HTERT RPE-1 (cell line): ENCODE measurements around the gene PLS1.
"Not testable (repeated sequence)": the region's sequence is repeated elsewhere in the genome, so short reads cannot be mapped to it uniquely, and the experiment has no call there.

Experiments used
- in situ Hi-C: fragments of 300-500 bp; cut with MboI; formaldehyde crosslinking; loops from 4 replicates; pipeline ENCODE4 v1.14.3; 2020; ENCODE audit warnings: low sequenced_read_pairs

The PLS1 gene

GRCh38 chr3:142595141-142595540, 1.1 kb upstream of the PLS1 start:
- in situ Hi-C loops: no loop called here

- in situ Hi-C loops: no loop called here
Measured at GRCh38 chr3:142595581-142595950, 627 bp upstream of the PLS1 start.

- in situ Hi-C loops: no loop called here
Measured at GRCh38 chr3:142596726-142597088, 514 bp downstream of the PLS1 start.

- in situ Hi-C loops: no loop called here
Measured at GRCh38 chr3:142597906-142598305, 1.7 kb downstream of the PLS1 start.

GRCh38 chr3:142601713-142602112, 5.5 kb downstream of the PLS1 start:
- in situ Hi-C loops: no loop called here

- in situ Hi-C loops: no loop called here
Measured at GRCh38 chr3:142602619-142603385, 6.6 kb downstream of the PLS1 start.

- in situ Hi-C loops: not testable (repeated sequence)
Measured at GRCh38 chr3:142603386-142603705, 7.2 kb downstream of the PLS1 start.

GRCh38 chr3:142604940-142605339, 8.7 kb downstream of the PLS1 start:
- in situ Hi-C loops: no loop called here

- in situ Hi-C loops: no loop called here
Measured at GRCh38 chr3:142608631-142609030, 12.4 kb downstream of the PLS1 start.

- in situ Hi-C loops: no loop called here
Measured at GRCh38 chr3:142609136-142609535, 12.9 kb downstream of the PLS1 start.

GRCh38 chr3:142611206-142611605, 15.0 kb downstream of the PLS1 start:
- in situ Hi-C loops: no loop called here

- in situ Hi-C loops: no loop called here
Measured at GRCh38 chr3:142613491-142613890, 17.3 kb downstream of the PLS1 start.

GRCh38 chr3:142614059-142614626, 17.9 kb downstream of the PLS1 start:
- in situ Hi-C loops: no loop called here

- in situ Hi-C loops: no loop called here
Measured at GRCh38 chr3:142615171-142615570, 19.0 kb downstream of the PLS1 start.

GRCh38 chr3:142618917-142619461, 22.8 kb downstream of the PLS1 start:
- in situ Hi-C loops: no loop called here

- in situ Hi-C loops: no loop called here
Measured at GRCh38 chr3:142622405-142622804, 26.2 kb downstream of the PLS1 start.

- in situ Hi-C loops: no loop called here
Measured at GRCh38 chr3:142623194-142623593, 27.0 kb downstream of the PLS1 start.

GRCh38 chr3:142624341-142625152, 28.4 kb downstream of the PLS1 start:
- in situ Hi-C loops: no loop called here

- in situ Hi-C loops: no loop called here
Measured at GRCh38 chr3:142625153-142625440, 28.9 kb downstream of the PLS1 start.

- in situ Hi-C loops: no loop called here
Measured at GRCh38 chr3:142626971-142627370, 30.8 kb downstream of the PLS1 start.

GRCh38 chr3:142628801-142629200, 32.6 kb downstream of the PLS1 start:
- in situ Hi-C loops: no loop called here

GRCh38 chr3:142633073-142633472, 36.9 kb downstream of the PLS1 start:
- in situ Hi-C loops: no loop called here
